ENCODE data around the gene TRERF1.

GRCh38 chr6:42391441-42391840 lies 60.3 kb downstream of the TRERF1 start:
- TF ChIP-seq, protein P1, sequence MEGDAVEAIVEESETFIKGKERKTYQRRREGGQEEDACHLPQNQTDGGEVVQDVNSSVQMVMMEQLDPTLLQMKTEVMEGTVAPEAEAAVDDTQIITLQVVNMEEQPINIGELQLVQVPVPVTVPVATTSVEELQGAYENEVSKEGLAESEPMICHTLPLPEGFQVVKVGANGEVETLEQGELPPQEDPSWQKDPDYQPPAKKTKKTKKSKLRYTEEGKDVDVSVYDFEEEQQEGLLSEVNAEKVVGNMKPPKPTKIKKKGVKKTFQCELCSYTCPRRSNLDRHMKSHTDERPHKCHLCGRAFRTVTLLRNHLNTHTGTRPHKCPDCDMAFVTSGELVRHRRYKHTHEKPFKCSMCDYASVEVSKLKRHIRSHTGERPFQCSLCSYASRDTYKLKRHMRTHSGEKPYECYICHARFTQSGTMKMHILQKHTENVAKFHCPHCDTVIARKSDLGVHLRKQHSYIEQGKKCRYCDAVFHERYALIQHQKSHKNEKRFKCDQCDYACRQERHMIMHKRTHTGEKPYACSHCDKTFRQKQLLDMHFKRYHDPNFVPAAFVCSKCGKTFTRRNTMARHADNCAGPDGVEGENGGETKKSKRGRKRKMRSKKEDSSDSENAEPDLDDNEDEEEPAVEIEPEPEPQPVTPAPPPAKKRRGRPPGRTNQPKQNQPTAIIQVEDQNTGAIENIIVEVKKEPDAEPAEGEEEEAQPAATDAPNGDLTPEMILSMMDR (IDR thresholded peaks at IDR 0.05) = no peak
- TF ChIP-seq POLR2A (IDR thresholded peaks at IDR 0.05) = no peak
- no peak for TF ChIP-seq EP300 (IDR thresholded peaks at IDR 0.05; ENCODE audit: low read depth)

Data from transverse colon (tissue), 3 donors.